ENCODE data around the gene SLC25A48. TPM values are rescaled to one million over a fixed set of nuclear protein-coding genes. Genes with fewer than 3 reads are reported as not detected.
"Not testable (repeated sequence)": the region's sequence is repeated elsewhere in the genome, so short reads cannot be mapped to it uniquely, and the experiment has no call there.

The SLC25A48 gene
- total RNA-seq, 1 donor from 2014 or later: 1.9 TPM

DNA sequence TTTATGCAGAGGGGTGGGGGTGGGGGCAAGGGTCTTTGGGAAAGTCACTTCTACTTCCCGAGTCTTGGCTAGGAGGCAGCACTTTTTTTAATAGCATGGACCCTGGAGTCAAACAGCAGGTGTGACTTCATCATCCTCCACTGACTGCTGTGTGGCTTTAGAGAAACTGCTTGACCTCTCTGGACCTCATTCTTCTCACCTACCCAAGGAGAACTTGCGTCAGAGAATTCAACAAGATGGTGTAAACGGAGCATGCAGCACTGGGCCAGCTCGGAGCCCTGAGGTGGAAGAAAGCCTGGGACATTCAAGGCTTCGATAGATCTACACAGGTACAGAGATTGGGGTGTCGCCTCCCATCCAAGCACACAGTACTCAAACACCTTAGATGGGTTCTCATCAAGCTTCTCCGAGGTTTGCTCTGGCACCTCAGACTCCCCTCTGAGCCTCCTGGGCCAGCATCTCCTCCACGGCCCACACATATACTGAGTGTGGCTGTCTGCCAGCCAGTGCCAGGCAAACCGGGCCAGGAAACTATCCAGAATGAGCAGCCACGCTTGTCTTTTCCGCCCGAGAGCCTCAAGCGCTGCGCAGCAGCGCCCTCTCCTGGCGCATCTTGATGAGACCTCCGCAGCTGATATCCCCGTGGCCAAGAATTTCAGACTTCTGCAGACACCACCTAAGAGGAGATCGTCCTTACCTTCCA, 4.6 kb upstream of the SLC25A48 start:
- DNase-seq: peak; percentile 87

DNA sequence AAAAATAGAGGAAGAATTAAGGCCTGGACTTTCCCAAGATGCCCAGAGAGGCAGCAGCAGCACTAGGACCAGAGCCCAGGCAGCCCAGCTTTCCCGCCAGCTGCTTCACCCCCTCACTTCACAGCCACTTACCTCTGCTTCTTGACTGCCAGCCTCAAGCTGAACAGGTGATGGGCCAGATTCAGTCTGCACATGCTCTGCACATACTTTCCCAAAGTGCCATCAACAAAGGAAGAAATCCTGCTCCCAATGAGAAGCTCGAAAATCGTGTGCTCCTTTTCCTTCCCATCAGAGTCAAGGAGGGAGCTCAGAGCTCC, 4.1 kb upstream of the SLC25A48 start:
- DNase-seq: no peak

DNA sequence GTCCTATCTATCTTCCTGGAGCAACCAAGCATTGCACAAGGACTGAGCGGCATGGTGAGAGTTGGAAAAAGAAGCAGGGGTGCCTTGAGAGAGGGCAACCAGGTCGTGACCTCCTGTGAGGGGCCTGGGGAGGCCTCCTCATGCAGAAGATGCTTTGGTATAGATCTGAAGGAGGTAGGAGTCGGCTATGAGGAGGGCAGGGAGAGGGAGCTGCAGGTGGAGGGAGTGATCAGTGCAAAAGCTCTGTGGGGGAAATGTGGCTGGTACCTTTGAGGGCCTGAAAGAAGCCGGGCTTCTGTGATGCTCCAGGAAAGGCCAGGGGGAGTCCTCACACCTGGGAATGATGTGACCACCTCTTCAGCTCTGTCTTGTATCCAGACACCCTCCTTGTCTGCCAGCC, 3.6 kb upstream of the SLC25A48 start:
- no peak for DNase-seq

DNA sequence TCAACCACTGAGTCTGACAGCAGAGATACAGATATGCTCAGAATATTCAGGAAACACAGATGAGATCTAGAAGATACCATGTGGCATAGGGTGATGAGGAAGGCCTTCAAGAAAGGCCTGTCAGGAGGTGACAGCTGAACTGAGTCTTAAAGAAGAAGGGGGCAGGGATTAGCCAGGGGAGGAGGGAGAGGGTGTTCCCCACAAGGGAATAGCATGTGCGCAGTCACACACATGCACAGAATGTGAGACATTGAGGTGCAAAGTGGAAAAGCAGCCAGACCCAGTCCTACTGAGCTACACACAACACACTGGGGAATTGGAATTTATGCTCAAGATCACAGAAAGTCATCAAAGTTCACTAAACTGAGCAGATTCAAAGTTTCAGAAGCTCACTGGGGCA, 3.0 kb upstream of the SLC25A48 start:
- DNase-seq: no peak

DNA sequence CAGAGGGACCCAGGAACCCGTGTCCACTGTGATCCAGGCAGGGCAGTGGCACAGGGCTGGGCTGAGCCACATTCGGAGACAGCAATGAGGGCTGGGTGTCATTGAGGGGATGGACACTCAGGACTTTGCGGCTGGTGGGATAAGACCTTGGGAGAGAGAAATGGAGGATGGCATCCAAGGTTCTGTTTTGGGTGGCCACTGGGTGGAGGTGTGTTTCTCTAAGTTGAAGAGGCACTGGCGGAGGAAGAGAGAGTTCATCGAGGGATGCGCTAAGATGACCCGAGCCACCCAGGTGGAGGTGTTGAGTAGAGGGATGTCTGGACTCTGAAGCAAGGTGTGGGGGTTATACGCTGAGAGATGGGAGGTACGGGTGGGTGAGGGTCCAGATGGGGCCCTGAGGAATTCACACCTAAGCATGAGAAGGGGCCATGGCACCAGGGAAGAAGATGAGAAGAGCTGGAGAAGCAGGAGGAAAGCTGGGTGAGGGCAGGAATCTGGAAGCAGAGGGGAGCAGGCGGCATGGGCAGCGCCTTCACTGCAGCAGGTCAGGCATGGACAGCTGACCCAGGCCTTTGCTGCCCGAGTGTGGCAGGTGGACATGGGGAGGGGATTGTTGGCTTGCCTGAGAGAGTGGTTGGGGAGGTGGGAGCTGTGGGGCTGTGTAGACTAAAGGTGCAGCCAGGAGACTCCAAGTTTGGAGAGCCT, 2.5 kb upstream of the SLC25A48 start:
- DNase-seq: no peak

DNA sequence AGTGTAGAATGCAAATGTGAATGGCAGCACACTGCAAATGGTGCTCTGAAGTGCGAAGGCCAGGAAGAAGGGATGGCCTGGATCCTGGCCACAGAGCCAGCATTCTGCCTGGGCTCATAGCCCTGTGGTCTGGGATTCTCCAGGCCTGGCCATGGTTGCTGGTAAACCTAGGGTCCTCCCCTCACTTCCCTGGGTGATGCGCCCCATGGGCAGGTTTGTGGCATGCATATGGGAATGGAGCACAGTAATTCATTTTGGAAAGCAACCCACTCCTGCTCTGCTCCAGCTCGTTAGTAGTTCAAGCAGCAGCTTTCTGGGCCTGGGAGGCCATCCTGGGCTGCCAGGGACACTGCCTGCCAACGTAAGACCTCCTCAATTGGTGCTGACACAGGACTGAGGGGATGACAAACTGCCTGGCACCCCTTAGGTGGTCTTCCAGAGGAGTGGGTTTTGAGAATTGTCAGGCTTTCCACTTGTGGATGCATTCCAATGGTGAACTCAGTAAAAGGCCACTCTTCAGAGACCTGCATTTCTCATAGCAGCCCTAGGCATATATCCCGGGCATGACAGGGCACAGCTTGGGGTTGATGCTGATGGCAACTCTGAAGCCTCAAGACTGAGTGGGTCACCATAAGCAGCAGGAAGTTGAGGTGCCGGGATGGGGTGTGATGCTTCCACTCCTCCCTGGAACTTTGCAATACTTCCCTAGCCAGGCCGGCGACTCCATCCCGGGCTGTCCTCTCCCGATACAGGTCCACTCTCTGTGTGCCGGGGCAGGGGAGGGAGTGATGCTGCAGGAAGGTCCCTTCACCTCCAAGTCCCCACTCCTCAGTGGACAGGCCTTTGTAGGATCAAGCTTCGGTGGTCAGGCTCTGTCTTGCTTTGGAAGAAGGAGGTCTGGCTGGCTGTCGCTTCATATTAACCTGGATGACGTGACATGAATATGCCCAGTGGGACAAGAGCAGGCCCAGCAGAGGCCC, 1.2 kb upstream of the SLC25A48 start:
- no peak for DNase-seq

DNA sequence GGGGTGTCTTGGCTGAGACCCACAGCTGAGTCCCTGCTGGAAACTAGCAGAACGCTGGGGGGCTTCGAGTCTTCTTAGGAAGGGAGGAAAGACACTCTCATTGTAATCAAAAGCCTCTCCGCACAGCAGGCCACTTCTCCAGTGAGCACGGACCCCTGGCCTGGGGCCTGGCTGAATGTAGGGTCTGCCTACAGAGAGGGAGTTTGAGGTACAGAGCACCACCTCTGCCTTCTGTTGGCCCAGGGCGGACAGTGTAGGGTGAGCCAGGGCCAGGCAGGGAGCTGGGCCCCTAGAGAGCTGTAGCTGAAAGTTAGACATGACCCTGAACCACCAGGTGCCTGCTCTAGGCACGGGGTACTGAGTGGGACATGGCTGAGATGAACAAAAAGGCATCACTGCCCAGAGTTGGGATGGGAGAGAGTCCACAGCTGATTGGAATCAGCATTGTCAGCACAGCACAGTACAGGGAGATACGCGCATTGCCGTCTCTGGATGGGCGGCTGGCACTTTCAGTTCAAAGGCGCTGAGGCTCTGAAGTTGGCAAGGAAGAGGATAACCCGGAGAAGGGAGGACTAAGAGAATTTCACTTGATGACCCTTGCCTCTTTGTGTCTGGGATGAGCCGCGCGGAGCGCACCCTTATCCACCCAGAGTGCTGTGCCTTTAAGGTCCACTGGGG, 363 bp upstream of the SLC25A48 start:
- DNase-seq: no peak

DNA sequence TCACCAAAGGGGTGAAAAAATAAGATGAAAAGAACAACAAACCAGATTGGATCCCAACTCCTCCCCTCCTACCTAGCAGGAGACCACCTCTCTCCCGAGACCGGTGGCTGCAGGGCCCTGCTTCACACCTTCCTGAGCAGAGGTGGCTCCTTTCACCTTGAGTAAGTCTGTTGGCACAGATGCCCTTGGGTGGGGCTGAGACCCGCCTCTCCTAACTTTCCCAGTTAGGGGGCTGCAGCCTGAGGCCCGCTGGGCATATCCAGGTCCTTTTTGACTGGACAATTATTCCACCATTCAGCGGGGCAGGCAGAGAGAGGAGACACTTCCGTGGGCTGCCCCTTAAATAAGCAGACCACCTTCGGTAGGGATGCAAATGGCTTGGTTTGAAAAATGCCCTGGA, 1.3 kb downstream of the SLC25A48 start:
- DNase-seq: no peak

DNA sequence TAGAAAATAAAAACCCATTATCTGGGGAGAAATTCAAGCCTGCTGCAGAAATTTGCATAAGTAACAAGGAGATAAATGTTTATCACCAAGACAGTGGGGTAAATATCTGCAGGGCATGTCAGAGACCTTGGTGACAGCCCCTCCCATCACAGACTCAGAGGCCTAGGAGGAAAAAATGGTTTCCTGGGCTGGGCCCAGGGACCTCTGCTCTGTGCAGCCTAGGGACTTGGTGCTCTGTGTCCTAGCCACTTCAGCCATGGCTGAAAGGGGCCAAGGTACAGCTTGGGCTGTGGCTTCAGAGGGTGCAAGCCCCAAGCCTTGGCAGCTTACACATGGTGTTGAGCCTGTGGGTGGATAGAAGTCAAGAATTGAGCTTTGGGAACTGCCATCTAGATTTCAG, 3.9 kb downstream of the SLC25A48 start:
- DNase-seq: not testable (repeated sequence)

DNA sequence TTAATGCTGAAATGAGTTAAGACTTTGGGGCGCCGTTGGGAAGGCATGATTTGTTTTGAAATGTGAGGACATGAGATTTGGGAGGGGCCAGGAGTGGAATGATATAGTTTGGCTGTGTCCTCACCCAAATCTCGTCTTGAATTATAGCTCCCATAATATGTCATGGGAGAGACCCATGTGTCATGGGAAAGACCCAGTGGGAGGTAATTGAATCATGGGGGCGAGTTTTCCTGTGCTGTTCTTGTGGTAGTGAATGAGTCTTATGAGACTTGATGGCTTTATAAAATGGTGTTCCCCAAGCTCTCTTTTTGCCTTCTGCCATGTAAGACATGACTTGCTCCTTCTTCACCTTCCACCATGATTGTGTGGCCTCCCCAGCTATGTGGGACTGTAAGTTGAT, 5.1 kb downstream of the SLC25A48 start:
- no peak for DNase-seq

DNA sequence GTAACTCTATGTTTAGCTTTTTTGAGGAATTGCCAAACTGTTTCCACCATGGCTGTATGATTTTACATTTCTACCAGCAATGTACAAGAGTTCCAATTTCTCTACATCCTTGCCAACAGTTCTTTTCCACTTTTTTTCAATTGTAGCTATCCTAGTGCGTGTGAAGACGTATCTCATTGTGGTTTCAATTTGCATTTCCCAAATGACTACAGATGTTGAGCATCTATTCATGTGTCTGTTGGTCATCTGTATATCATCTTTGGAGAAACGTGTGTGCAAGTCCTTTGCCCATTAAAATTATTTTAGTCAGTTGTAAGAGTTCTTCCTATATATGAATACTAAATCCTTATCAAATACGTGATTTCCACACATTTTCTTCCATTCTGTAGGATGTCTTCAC, 6.5 kb downstream of the SLC25A48 start:
- peak; percentile 14 for DNase-seq

DNA sequence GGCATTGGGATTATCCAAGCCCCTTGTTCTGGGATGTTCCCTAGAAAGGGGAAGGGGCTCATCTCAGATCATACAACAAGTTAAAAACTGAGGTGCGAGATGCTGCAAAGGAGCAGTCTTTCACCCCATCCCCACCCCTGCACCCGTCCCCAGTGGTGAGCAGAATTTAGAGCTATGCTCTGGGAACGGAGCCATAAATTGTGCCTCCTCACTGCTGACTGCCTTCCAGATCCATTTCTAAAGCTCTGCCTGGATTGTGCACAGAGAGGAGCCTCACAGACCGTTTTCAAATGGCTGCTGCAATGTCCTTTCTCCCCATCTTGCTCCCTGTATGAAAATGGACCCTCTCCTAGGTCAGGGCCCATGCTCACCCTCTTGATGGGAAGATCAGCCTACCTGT, 8.3 kb downstream of the SLC25A48 start:
- DNase-seq: no peak

DNA sequence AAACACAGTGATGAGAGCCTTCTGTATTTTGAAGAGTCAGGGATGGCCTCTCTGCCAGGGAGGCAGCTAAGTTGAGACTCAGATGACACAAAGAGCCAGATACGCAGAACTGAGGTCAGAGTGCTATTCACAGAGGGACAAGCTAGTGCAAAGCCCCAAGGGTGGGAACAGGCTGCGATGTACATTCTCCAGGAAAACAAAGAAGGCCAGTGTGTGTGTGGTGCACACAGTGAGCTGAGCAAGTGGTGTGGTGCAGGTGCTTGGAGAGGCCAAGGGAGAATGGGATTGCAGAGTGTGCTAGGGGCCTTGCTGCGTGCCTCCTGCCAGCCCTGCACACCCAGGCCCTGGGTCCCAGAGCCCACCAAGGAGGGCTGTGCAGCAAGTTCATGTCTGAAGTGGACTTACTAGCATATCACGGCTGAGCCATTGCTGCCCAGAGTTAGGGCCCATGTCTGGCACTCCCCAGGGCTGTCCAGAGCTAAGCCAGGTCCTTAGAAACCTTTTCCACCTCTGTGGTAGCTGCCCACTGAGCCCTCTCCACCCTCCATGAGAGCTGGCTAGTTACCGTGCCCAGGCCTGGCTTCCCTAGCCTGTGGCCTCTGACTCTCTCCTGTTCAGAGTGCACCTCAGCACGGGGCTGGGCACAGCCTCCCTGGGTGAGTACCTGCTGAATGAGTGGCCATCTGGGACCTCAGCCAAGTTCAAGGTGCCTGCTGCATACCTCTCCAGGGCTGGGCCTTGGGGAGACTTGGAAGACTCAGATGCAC, 9.3 kb downstream of the SLC25A48 start:
- DNase-seq: no peak

DNA sequence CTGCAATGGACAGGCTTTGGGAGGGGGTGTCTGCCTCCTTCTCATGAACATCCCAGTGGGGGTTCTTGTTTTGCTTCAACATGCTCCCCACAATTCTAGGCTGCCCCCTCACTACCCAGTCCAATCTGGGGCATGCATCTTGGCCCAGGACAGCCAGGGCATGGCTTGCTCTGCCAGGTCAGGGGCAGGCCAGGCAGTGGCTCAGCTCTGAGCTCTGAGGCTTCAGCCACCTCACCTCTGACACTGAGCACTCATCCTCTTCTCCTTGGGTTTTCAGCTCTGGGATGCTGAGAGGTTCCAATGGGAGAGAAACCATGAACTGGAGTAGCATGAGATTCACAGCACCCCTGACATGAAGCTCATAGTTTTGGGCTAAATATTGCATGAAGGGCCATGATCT, 11.8 kb downstream of the SLC25A48 start:
- DNase-seq: no peak

DNA sequence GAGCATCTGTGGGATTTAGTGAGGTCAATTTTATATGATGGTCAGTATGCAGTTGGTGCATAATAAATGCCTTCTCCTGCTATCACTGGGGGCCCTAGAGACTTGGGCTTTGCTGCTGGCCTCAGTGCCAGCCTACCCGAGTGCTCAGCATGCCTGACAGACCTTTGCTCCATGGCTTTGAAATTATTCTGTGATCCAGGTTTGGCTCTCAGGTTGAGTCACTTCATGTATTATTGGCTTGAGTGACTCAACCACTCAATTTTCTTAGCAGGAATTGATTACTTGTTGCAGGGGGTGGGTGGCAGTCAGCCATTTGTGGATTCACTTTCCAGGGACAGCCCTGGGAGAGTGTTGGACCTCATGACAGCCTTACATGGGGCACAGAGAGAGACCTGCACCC, 13.5 kb downstream of the SLC25A48 start:
- no peak for DNase-seq

DNA sequence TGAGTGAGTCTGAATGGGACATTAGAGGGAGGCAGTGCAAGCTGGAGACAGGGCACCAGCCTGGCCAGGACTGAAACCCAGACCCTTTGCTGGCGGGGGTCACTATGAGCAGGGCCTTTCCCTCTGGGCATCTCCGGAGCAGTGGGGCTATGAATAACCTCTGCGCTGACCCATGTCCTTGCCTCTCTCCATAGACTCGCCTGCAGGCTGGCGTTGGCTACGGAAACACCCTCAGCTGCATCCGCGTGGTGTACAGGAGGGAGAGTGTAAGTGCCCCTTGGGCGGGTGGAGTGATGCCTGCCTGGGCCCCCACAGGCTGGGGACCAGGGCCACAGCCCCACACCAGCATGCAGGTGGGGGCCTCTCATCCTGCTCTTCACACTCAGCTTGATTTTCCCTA, 15.8 kb downstream of the SLC25A48 start:
- no peak for DNase-seq

DNA sequence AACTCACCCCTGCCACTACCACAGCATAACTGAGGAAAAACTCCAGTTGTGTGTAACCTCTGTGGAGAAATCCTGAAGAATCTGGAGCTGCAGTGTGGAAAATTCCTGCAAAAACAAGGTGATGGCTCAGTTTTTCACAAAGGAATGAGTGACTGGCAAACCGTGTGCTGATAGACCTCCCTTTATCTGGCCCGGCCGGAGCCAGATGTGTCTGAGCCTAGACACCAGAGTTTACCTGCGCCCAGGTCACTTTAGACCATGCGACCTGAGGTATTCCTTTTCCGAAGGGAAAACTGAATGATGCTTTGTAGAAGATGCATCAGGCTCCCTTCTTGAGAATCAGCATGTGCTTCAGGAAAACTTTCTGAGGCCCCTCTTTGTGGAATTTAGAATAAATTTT, 16.2 kb downstream of the SLC25A48 start:
- no peak for DNase-seq

DNA sequence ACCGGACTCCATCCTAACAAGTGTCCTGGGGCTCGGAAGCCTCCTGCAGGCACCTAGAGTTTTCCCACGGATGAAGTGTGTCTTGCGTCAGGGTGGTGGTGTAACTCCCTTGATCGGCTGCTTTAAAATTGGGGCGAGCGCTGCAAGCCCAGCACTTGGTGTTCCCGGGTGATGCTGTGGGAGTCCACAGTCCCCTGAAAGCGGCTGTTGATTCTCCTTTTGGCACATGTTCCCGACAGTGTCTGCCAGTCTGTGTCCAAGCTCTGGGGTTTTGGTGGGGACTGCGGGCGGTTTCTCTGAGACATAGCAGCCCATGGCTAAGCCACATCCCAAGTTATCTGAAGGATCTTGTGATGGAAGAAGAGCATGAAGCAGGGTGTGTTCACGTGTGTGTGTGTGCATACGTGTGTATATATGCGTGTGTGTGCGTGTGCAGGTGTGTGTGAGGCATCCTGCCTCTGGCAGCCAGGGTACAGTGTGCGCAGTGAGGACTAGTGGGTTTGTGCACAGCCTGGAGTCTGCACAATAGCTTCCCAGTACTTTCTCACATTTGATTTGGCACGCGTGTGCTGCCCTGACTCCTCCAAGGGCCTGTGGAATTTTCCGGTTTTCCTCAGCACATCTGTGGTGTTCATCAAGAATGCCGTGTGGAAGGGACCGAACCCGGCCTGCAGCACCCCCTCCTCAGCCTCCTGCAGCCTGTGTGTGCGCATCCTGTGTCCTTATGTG, 16.9 kb downstream of the SLC25A48 start:
- peak; percentile 38 for DNase-seq

DNA sequence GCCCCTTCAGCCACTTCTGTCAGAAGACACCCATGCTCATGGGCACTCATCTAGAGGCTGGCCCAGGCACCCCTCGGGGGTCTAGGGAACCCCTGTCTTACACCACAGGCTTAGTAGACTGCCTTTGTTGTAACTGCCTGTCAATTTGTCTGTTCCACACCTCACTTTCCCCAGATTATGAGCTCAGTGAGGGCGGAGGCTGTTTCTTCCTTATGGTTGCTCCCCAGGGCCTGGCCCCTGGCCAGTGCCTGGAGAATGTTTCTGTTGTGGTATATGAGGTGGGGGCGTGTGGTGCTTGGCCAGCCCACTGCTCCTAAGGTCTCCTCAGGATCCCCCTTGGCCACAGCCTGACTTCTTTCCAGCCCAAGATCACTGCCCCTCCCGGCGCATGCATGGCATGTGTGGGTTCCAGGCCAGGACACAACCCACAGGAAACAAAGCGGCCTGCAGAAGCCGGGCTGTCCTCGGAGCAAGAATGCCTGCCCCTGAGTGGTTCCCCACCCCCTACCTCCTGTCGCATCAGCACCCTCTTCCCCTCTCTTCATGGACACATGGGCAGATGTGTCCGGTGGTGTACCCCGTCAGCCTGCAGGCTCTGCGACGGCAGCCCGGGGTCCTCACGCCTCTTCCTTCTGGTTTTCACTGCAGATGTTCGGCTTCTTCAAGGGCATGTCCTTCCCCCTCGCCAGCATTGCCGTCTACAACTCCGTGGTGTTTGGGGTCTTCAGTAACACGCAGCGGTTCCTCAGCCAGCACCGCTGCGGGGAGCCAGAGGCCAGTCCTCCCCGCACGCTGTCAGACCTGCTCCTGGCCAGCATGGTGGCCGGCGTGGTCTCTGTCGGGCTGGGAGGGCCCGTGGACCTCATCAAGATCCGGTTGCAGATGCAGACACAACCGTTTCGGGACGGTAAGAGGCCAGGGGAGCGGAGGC, 17.7 kb downstream of the SLC25A48 start:
- DNase-seq: no peak
